K562 (cell line): ENCODE data around the gene NAA10. TPM values are rescaled to one million over a fixed set of nuclear protein-coding genes. Genes with fewer than 3 reads are reported as not detected.

Experiments used
- CBX3 ChIP-seq, 2 experiments: IDR thresholded peaks; 1 replicate in 1 of 2; 2 replicates in 1 of 2; pipeline ENCODE4 v1.6.1; 2012; ENCODE audit warnings: inconsistent platforms in 2 of 2, low read length in 2 of 2, borderline replicate concordance in 1 of 2, control low read depth in 1 of 2
- CTCFL ChIP-seq: IDR thresholded peaks from 2 replicates; pipeline ENCODE4 v1.6.1; 2011; ENCODE audit warnings: borderline replicate concordance, low read depth, mild to moderate bottlenecking, moderate library complexity, low read length; ENCODE audit not compliant: insufficient read depth, poor library complexity, severe bottlenecking
- ELK3 ChIP-seq: fragments of 450-650 bp; formaldehyde crosslinking; IDR thresholded peaks from 2 replicates; pipeline ENCODE4 v1.4.0; 2020; ENCODE audit warnings: mild to moderate bottlenecking
- EZH2 ChIP-seq: IDR thresholded peaks from 2 replicates; pipeline ENCODE4 v1.6.1; 2012; ENCODE audit warnings: low read depth, mild to moderate bottlenecking, inconsistent platforms, low read length, borderline replicate concordance
- FOSL1 ChIP-seq: fragments of 200-800 bp; sonication (Bioruptor generic); conservative IDR thresholded peaks from 2 replicates; pipeline ENCODE4 v1.6.1; 2016; ENCODE audit warnings: missing genetic modification characterization, missing compliant biosample characterization
- HDAC1 ChIP-seq, 2 experiments: fragments of 450-650 bp; IDR thresholded peaks; 2 replicates each; pipeline ENCODE4 v1.6.1; 2016 to 2017; ENCODE audit warnings: inconsistent platforms in 1 of 2, mild to moderate bottlenecking in 1 of 2, moderate library complexity in 1 of 2
- NFIC ChIP-seq: fragments of 450-650 bp; IDR thresholded peaks from 2 replicates; pipeline ENCODE4 v1.6.1; 2017; ENCODE audit warnings: mild to moderate bottlenecking, inconsistent platforms
- PHF21A ChIP-seq: fragments of 450-650 bp; IDR thresholded peaks from 2 replicates; pipeline ENCODE4 v1.6.1; 2017; ENCODE audit warnings: low read depth, borderline replicate concordance
- PHF8 ChIP-seq: fragments of 200-600 bp; sonication (generic); IDR thresholded peaks from 2 replicates; pipeline ENCODE4 v1.6.1; 2012; ENCODE audit warnings: mixed run types, mild to moderate bottlenecking, inconsistent platforms, low read length, moderate library complexity, borderline replicate concordance
- POLR2AphosphoS5 ChIP-seq: IDR thresholded peaks from 2 replicates; pipeline ENCODE4 v1.6.1; 2011; ENCODE audit warnings: mild to moderate bottlenecking, low read depth, low read length, moderate library complexity; ENCODE audit not compliant: control insufficient read depth, insufficient read depth
- POLR2H ChIP-seq: IDR thresholded peaks from 2 replicates; pipeline ENCODE4 v1.6.1; 2016; ENCODE audit warnings: missing genetic modification characterization, low read depth, mild to moderate bottlenecking, control low read depth, missing compliant biosample characterization, moderate library complexity
- SIN3B ChIP-seq: fragments of 450-650 bp; IDR thresholded peaks from 2 replicates; pipeline ENCODE4 v1.6.1; 2017; ENCODE audit warnings: low read depth, mild to moderate bottlenecking, moderate library complexity
- SMAD4 ChIP-seq: fragments of 250-450 bp; sonication (Bioruptor Pico); conservative IDR thresholded peaks from 2 replicates; pipeline ENCODE4 v1.8.0; 2021; ENCODE audit warnings: inconsistent platforms, mild to moderate bottlenecking, moderate library complexity
- ZNF311 ChIP-seq: fragments of 250-450 bp; sonication (Bioruptor Pico); IDR thresholded peaks from 2 replicates; pipeline ENCODE4 v1.4.0; 2020; ENCODE audit warnings: mild to moderate bottlenecking, moderate library complexity
- ZNF318 ChIP-seq, 2 experiments: fragments of 450-650 bp; IDR thresholded peaks; 2 replicates each; pipeline ENCODE4 v1.6.1; 2016; ENCODE audit warnings: mild to moderate bottlenecking in 2 of 2, borderline replicate concordance in 1 of 2, low read depth in 1 of 2, moderate library complexity in 1 of 2
- polyA plus RNA-seq, 8 experiments: library from polyadenylated mRNA; depleted of rRNA in 4 of 8; stranded (reverse) in 5 of 8; unstranded in 3 of 8; fragments of >200 nt; fragmentation: Nextera tagmentation in 2 of 8; fragmentation: Illumina TruSeq in 1 of 8; extraction: Ambion mirVana in 2 of 8; extraction: Trizol in 1 of 8; gene quantifications; 2 replicates each; pipeline versions ENCODE4 v1.2.1 to v1.2.3, GENCODE V29; 2011 to 2014; ENCODE audit warnings: inconsistent platforms in 1 of 8, missing spikeins in 1 of 8
- total RNA-seq, 7 experiments: library from RNA; depleted of rRNA in 6 of 7; stranded (reverse); fragments of >200 nt in 6 of 7; fragmentation: Illumina TruSeq in 2 of 7; extraction: Trizol in 2 of 7; gene quantifications; 2 replicates each; pipeline versions ENCODE4 v1.2.1 to v1.2.3, GENCODE V29; 2011 to 2021; ENCODE audit warnings: low replicate concordance in 1 of 7

The NAA10 gene
- total and polyA plus RNA-seq, 9 of the 15 experiments (the other 6 are each of a cell fraction or from before 2014, with no cell fraction given): 11.1 to 250 (median 134) TPM

- TF ChIP-seq CTCFL (no peak), PHF21A (no peak), PHF8 (peak; percentile 70; the same call in 1 of the 2 replicates), SMAD4 (CRISPR knock-in tag) (no peak), ZNF311 (no peak), ELK3 (no peak), POLR2H (no peak), ZNF318 (IDR thresholded peaks at IDR 0.05; ENCODE audit: borderline replicate concordance in 1 of 2, low read depth in 1 of 2) (no peak), HDAC1 (IDR thresholded peaks at IDR 0.05) (no peak), POLR2AphosphoS5 (0 out of 2 replicates have a peak, but pooled peaks have one; percentile 29), SIN3B (peak; percentile 79; the same call in 1 of the 2 replicates), NFIC (no peak), FOSL1 (tag) (no peak), EZH2 (no peak), CBX3 (IDR thresholded peaks at IDR 0.05; ENCODE audit: borderline replicate concordance in 1 of 2, low read length in 2 of 2) (no peak)
Measured at GRCh38 chrX:153934762-153935325, at the start of gene NAA10 (continued).
